ENCODE results near the gene GMIP. TPM values are rescaled to one million over a fixed set of nuclear protein-coding genes. Genes with fewer than 3 reads are reported as not detected.

Gene GMIP
- total and polyA plus RNA-seq, 2 of the 4 experiments (the other 2 are of a cell fraction): 4.1 to 11.0 TPM

GRCh38 chr19:19656451-19657396 is 13.3 kb upstream of the GMIP start:
- dilution Hi-C loops (cut with HindIII; ENCODE audit: low sequenced_read_pairs, unreplicated experiment): no loop called here
- Histone ChIP-seq H2BK20ac (ENCODE audit: low read depth, low read length) (no peak overlapping the region), H4K8ac (ENCODE audit: low read depth in 2 of 2, low read length in 2 of 2) (no peak overlapping the region), H3K4me3 (ENCODE audit: insufficient read depth, low read depth, low read length) (no peak overlapping the region), H3K4ac (ENCODE audit: low read depth, low read length) (no peak overlapping the region), H2BK15ac (ENCODE audit: low read depth, low read length) (no peak overlapping the region), H2BK120ac (ENCODE audit: low read depth, low read length) (no peak overlapping the region), H3K79me1 (ENCODE audit: low read depth in 1 of 2, low read length in 2 of 2) (peaks cover 9 to 28% of the 10 kb centered on the region in 2 experiments), H2AK9ac (replicated peaks; ENCODE audit: low read depth, low read length, poor library complexity) (no peak overlapping the region), H3K18ac (ENCODE audit: low read depth, low read length) (no peak overlapping the region), H2AK5ac (ENCODE audit: low read depth, low read length) (no peak overlapping the region), H4K5ac (ENCODE audit: low read depth, low read length) (no peak overlapping the region), H3K9ac (ENCODE audit: low read depth, low read length) (no peak overlapping the region), H2BK5ac (ENCODE audit: low read depth, low read length, poor library complexity, severe bottlenecking) (no peak overlapping the region), H3K14ac (replicated peaks; ENCODE audit: low read depth, low read length) (no peak overlapping the region), H4K91ac (ENCODE audit: insufficient read depth, low read depth, low read length) (no peak overlapping the region), H3K27ac (ENCODE audit: insufficient read depth, low read length) (no peak overlapping the region), H3K4me1 (ENCODE audit: control insufficient read depth, insufficient read depth, low read length) (peaks cover 3% of the 10 kb centered on the region; the same call in 1 of the 2 replicates), H3K9me3 (ENCODE audit: control insufficient read depth, insufficient read depth, low read length) (no peaks in the 10 kb centered on the region), H3K56ac (ENCODE audit: extremely low read depth, insufficient read depth, low read length) (no peak overlapping the region), H3K4me2 (ENCODE audit: low read depth, low read length) (no peak overlapping the region), H3K23ac (ENCODE audit: low read depth, low read length) (no peak overlapping the region), H3K36me3 (ENCODE audit: control insufficient read depth, insufficient read depth, low read length) (peaks cover 74% of the 10 kb centered on the region), H2AFZ (replicated peaks; ENCODE audit: low read length, poor library complexity) (no peak overlapping the region), H3K9me1 (ENCODE audit: insufficient read depth, low read length) (peaks cover 12% of the 10 kb centered on the region), H3K27me3 (ENCODE audit: control insufficient read depth, insufficient read depth, low read length) (no peaks in the 10 kb centered on the region), H4K20me1 (ENCODE audit: insufficient read depth, low read length) (peaks cover 25% of the 10 kb centered on the region)
- intact Hi-C loops (cut with micrococcal nuclease): no loop called here
- ChIA-PET POLR2A (ENCODE audit: unreplicated experiment) (no interaction called here), CTCF (no interaction called here)
- ATAC-seq (ENCODE audit: low read depth): no peak
- in situ Hi-C loops (cut with MboI; ENCODE audit: low sequenced_read_pairs): no loop called here
- WGBS, 2 experiments (ENCODE audit: extremely low coverage in 2 of 2, insufficient read length in 1 of 2): 98% methylated on average over 19 of the region's 33 CpGs; no CpG with 5 or more reads in 1 of the 2 experiments
- TF ChIP-seq RAD21 (IDR thresholded peaks at IDR 0.05; ENCODE audit: low read length) (no peak), MAZ (IDR thresholded peaks at IDR 0.05; ENCODE audit: borderline replicate concordance, low read depth, low read length) (no peak)
- no peak for DNase-seq
- no TSS peak for BruUV-seq (replicated peaks)
